OCI-LY1 (cell line): ENCODE results near the gene HIF1AN.

Experiments
- CTCF ChIP-seq: fragments of 200-600 bp; sonication (generic), shearing (Covaris generic); IDR thresholded peaks from 2 replicates; pipeline ENCODE4 v1.5.1; 2017; ENCODE audit warnings: mild to moderate bottlenecking, antibody characterized with exemption, low read length, moderate library complexity, mixed read lengths
- EZH2 ChIP-seq: fragments of 200-600 bp; sonication (generic), shearing (Covaris generic); IDR thresholded peaks from 2 replicates; pipeline ENCODE4 v1.8.0; 2017; ENCODE audit warnings: borderline replicate concordance, mixed run types, mild to moderate bottlenecking, antibody characterized with exemption, low read length, moderate library complexity, mixed read lengths

- TF ChIP-seq CTCF, result no peak
- TF ChIP-seq EZH2, result no peak
Measured at GRCh38 chr10:100579261-100580090, 43.7 kb downstream of the HIF1AN start.
